K562 (cell line): Measurements from ENCODE around the gene KRTAP10-9. TPM values are rescaled to one million over a fixed set of nuclear protein-coding genes. Genes with fewer than 3 reads are reported as not detected.

Source experiments
- DNMT1 ChIP-seq: fragments of 450-650 bp; IDR thresholded peaks from 2 replicates; pipeline ENCODE4 v1.6.1; 2016; ENCODE audit warnings: antibody characterized with exemption, mild to moderate bottlenecking
- ETV6 ChIP-seq, 3 experiments: fragments of 150-350 bp in 1 of 3; sonication (generic) in 1 of 3; formaldehyde crosslinking in 1 of 3; IDR thresholded peaks; 2 replicates each; pipeline versions ENCODE4 v1.6.1 to v1.8.0; 2014 to 2022; ENCODE audit warnings: borderline replicate concordance in 2 of 3, low read depth in 2 of 3, antibody characterized with exemption in 1 of 3, low read length in 1 of 3, mild to moderate bottlenecking in 1 of 3, missing genetic modification reagents in 1 of 3
- KAT7 ChIP-seq: sonication (generic); formaldehyde crosslinking; IDR thresholded peaks from 2 replicates; pipeline ENCODE4 v1.8.0; 2022; ENCODE audit warnings: missing genetic modification reagents, mild to moderate bottlenecking, borderline replicate concordance
- MTA2 ChIP-seq: fragments of 450-650 bp; IDR thresholded peaks from 2 replicates; pipeline ENCODE4 v1.6.1; 2016; ENCODE audit warnings: low read depth
- SMAD4 ChIP-seq: fragments of 250-450 bp; sonication (Bioruptor Pico); conservative IDR thresholded peaks from 2 replicates; pipeline ENCODE4 v1.8.0; 2021; ENCODE audit warnings: inconsistent platforms, mild to moderate bottlenecking, moderate library complexity
- SMARCA5 ChIP-seq: fragments of 450-650 bp; IDR thresholded peaks from 2 replicates; pipeline ENCODE4 v1.6.1; 2016
- polyA plus RNA-seq, 8 experiments: library from polyadenylated mRNA; depleted of rRNA in 4 of 8; stranded (reverse) in 5 of 8; unstranded in 3 of 8; fragments of >200 nt; fragmentation: Nextera tagmentation in 2 of 8; fragmentation: Illumina TruSeq in 1 of 8; extraction: Ambion mirVana in 2 of 8; extraction: Trizol in 1 of 8; gene quantifications; 2 replicates each; pipeline versions ENCODE4 v1.2.1 to v1.2.3, GENCODE V29; 2011 to 2014; ENCODE audit warnings: inconsistent platforms in 1 of 8, missing spikeins in 1 of 8
- total RNA-seq, 7 experiments: library from RNA; depleted of rRNA in 6 of 7; stranded (reverse); fragments of >200 nt in 6 of 7; fragmentation: Illumina TruSeq in 2 of 7; extraction: Trizol in 2 of 7; gene quantifications; 2 replicates each; pipeline versions ENCODE4 v1.2.1 to v1.2.3, GENCODE V29; 2011 to 2021; ENCODE audit warnings: low replicate concordance in 1 of 7
- TF ChIP-seq, protein P1 (sequence below): sonication (generic); formaldehyde crosslinking; IDR thresholded peaks from 2 replicates; pipeline ENCODE4 v1.8.0; 2023; ENCODE audit warnings: mild to moderate bottlenecking, missing genetic modification reagents
- TF ChIP-seq, protein P2 (sequence below), 2 experiments: fragments of 250-450 bp in 1 of 2; fragments of 450-650 bp in 1 of 2; sonication (Bioruptor Pico) in 1 of 2; IDR thresholded peaks; 2 replicates each; pipeline versions ENCODE4 v1.6.1 to v1.8.0; 2016 to 2021; ENCODE audit warnings: mild to moderate bottlenecking in 2 of 2, moderate library complexity in 2 of 2, missing compliant biosample characterization in 1 of 2, missing genetic modification characterization in 1 of 2
- TF ChIP-seq, protein P3 (sequence below): fragments of 150-350 bp; conservative IDR thresholded peaks from 2 replicates; pipeline ENCODE4 v1.6.1; 2014; ENCODE audit warnings: low read length

The KRTAP10-9 gene
- total and polyA plus RNA-seq, 9 of the 15 experiments (the other 6 are each of a cell fraction or from before 2014, with no cell fraction given) = not detected

DNA sequence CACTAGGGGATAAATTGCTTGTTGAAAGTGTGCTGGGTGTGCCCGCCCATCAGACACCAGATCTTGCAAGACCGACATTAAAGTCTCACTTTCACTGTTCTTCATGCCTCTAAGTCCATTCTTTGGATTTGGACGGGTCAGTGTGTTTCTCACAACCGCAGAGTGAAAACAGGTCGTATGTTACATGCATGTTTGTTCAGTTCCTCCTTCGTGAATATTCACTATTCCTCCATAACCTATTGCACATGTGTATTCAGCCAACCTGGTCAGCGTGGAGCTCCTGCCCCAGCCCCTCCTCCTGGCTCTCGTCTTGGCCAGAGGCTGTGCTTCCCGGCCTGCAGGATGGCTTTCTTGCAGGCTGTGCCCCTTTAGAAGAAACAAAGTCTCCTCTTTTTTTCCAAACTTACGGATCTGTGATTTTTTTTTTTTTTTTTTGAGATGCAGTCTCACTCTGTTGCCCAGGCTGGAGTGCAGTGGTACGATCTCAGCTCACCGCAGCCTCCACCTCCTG, 32.4 kb upstream of the KRTAP10-9 start (continued):
- TF ChIP-seq, protein P1, sequence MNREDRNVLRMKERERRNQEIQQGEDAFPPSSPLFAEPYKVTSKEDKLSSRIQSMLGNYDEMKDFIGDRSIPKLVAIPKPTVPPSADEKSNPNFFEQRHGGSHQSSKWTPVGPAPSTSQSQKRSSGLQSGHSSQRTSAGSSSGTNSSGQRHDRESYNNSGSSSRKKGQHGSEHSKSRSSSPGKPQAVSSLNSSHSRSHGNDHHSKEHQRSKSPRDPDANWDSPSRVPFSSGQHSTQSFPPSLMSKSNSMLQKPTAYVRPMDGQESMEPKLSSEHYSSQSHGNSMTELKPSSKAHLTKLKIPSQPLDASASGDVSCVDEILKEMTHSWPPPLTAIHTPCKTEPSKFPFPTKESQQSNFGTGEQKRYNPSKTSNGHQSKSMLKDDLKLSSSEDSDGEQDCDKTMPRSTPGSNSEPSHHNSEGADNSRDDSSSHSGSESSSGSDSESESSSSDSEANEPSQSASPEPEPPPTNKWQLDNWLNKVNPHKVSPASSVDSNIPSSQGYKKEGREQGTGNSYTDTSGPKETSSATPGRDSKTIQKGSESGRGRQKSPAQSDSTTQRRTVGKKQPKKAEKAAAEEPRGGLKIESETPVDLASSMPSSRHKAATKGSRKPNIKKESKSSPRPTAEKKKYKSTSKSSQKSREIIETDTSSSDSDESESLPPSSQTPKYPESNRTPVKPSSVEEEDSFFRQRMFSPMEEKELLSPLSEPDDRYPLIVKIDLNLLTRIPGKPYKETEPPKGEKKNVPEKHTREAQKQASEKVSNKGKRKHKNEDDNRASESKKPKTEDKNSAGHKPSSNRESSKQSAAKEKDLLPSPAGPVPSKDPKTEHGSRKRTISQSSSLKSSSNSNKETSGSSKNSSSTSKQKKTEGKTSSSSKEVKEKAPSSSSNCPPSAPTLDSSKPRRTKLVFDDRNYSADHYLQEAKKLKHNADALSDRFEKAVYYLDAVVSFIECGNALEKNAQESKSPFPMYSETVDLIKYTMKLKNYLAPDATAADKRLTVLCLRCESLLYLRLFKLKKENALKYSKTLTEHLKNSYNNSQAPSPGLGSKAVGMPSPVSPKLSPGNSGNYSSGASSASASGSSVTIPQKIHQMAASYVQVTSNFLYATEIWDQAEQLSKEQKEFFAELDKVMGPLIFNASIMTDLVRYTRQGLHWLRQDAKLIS = no peak
- TF ChIP-seq, protein P2, sequence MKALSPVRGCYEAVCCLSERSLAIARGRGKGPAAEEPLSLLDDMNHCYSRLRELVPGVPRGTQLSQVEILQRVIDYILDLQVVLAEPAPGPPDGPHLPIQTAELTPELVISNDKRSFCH (CRISPR knock-in tag; IDR thresholded peaks at IDR 0.05) = no peak
- TF ChIP-seq, protein P2 (tag; IDR thresholded peaks at IDR 0.05) = no peak; the same call in 1 of the 2 replicates
- TF ChIP-seq SMARCA5 = no peak
- TF ChIP-seq SMAD4 (CRISPR knock-in tag) = no peak
- no peak for TF ChIP-seq MTA2
- no peak for TF ChIP-seq ETV6 (IDR thresholded peaks at IDR 0.05; ENCODE audit: borderline replicate concordance in 1 of 2, low read depth in 2 of 2, low read length in 1 of 2)
- TF ChIP-seq ETV6 (CRISPR knock-in tag; IDR thresholded peaks at IDR 0.05; ENCODE audit: borderline replicate concordance) = no peak
- TF ChIP-seq, protein P3, sequence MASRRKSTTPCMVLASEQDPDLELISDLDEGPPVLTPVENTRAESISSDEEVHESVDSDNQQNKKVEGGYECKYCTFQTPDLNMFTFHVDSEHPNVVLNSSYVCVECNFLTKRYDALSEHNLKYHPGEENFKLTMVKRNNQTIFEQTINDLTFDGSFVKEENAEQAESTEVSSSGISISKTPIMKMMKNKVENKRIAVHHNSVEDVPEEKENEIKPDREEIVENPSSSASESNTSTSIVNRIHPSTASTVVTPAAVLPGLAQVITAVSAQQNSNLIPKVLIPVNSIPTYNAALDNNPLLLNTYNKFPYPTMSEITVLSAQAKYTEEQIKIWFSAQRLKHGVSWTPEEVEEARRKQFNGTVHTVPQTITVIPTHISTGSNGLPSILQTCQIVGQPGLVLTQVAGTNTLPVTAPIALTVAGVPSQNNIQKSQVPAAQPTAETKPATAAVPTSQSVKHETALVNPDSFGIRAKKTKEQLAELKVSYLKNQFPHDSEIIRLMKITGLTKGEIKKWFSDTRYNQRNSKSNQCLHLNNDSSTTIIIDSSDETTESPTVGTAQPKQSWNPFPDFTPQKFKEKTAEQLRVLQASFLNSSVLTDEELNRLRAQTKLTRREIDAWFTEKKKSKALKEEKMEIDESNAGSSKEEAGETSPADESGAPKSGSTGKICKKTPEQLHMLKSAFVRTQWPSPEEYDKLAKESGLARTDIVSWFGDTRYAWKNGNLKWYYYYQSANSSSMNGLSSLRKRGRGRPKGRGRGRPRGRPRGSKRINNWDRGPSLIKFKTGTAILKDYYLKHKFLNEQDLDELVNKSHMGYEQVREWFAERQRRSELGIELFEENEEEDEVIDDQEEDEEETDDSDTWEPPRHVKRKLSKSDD = no peak
- TF ChIP-seq DNMT1 = no peak
- TF ChIP-seq KAT7 = no peak
